DND-41 (cell line): ENCODE measurements around the gene TEX9.

Source experiments
- ATAC-seq: fragments of 200-7000 bp; cut with Tn5 transposase; 3 replicates; pipeline ENCODE4 v1.9.1; 2021; ENCODE audit warnings: low read depth; ENCODE audit not compliant: insufficient read depth
- DNase-seq: peaks from one replicate; pipeline ENCODE4 v3.0.0-alpha.2; 2020
- H2AFZ ChIP-seq: 2 replicates; pipeline ENCODE4 v1.6.0; 2012; ENCODE audit warnings: low read depth, low read length
- H3K27ac ChIP-seq: 2 replicates; pipeline ENCODE4 v1.5.1; 2012; ENCODE audit warnings: low read length, inconsistent platforms
- H3K27me3 ChIP-seq: fragments of 200-600 bp; sonication (generic); 2 replicates; pipeline ENCODE4 v1.6.0; 2012; ENCODE audit warnings: low read length, mild to moderate bottlenecking, inconsistent platforms; ENCODE audit not compliant: insufficient read depth, poor library complexity
- H3K36me3 ChIP-seq: 2 replicates; pipeline ENCODE4 v1.5.1; 2012; ENCODE audit warnings: low read length, inconsistent platforms; ENCODE audit not compliant: insufficient read depth
- H3K4me1 ChIP-seq: 2 replicates; pipeline ENCODE4 v1.5.1; 2012; ENCODE audit warnings: mild to moderate bottlenecking, low read length; ENCODE audit not compliant: insufficient read depth
- H3K4me2 ChIP-seq: 2 replicates; pipeline ENCODE4 v1.6.0; 2012; ENCODE audit warnings: mild to moderate bottlenecking, moderate library complexity, low read length, inconsistent platforms; ENCODE audit not compliant: insufficient read depth
- H3K4me3 ChIP-seq, 2 experiments: fragments of 200-600 bp in 1 of 2; shearing (Covaris generic) in 1 of 2; 2 replicates each; pipeline ENCODE4 v1.5.1; 2012 to 2016; ENCODE audit warnings: inconsistent platforms in 2 of 2, low read length in 2 of 2, mild to moderate bottlenecking in 2 of 2, low read depth in 1 of 2, moderate library complexity in 1 of 2
- H3K79me2 ChIP-seq: 2 replicates; pipeline ENCODE4 v1.6.0; 2012; ENCODE audit warnings: low read length, inconsistent platforms; ENCODE audit not compliant: insufficient read depth
- H3K9ac ChIP-seq: 2 replicates; pipeline ENCODE4 v1.6.0; 2012; ENCODE audit warnings: low read depth, mild to moderate bottlenecking, inconsistent platforms, low read length, moderate library complexity
- H3K9me3 ChIP-seq: 2 replicates; pipeline ENCODE4 v1.5.1; 2012; ENCODE audit warnings: low read length, moderate library complexity, mild to moderate bottlenecking, inconsistent platforms; ENCODE audit not compliant: insufficient read depth, severe bottlenecking
- H4K20me1 ChIP-seq: 2 replicates; pipeline ENCODE4 v1.6.0; 2012; ENCODE audit warnings: low read length; ENCODE audit not compliant: insufficient read depth
- EZH2 ChIP-seq: IDR thresholded peaks from 3 replicates; pipeline ENCODE4 v1.6.1; 2012; ENCODE audit warnings: borderline replicate concordance, low read depth, mild to moderate bottlenecking, moderate library complexity, low read length, inconsistent platforms; ENCODE audit not compliant: severe bottlenecking
- TF ChIP-seq, protein P1 (sequence below): IDR thresholded peaks from 2 replicates; pipeline ENCODE4 v1.5.1; 2012; ENCODE audit warnings: borderline replicate concordance, low read length, moderate library complexity, mild to moderate bottlenecking; ENCODE audit not compliant: poor library complexity, severe bottlenecking; ENCODE audit errors: extremely low read depth

TEX9 gene

DNA sequence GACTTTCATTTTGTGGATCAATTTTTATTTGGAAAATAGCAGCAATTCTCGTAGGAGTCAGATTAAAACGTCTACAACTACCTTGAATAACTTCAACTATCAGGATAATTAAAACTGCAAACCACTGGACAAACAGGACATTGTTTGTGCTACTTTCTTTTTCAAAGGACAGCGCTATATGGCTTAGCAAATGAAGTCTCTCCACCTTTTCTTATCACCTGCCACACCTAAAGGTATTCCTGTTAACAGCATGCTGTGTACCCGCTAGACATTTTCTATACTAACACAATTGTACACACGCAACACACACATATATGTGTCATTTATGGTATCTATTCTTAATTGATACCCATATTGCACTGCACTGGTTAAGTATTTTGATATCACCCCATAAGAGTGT is 80.5 kb downstream of the TEX9 start:
- H3K79me2 ChIP-seq, result no peaks in the 10 kb centered on the region

DNA sequence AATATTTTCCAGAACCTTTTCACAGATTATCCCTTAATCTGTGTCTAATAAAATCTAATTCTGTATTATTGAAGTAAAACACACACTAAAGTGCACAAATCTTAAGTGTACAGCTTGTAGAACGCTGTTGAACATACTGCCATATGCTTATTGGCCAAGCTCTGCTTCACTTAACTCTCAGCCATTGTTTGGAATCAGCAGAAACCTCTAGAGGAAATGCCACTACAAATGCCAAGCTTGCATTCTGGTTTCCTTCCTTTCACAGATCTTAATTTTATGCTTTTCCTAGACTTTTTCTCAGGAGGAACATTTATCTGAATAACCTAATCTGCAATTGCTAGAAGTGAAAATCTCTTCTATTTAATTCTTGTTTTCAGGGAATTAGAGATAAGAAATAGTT is 89.6 kb downstream of the TEX9 start:
- no peak for ATAC-seq
- H3K27me3 ChIP-seq, result no peaks in the 10 kb centered on the region
- H2AFZ ChIP-seq, result no peak overlapping the region
- no peak for DNase-seq
- no peaks in the 10 kb centered on the region for H3K79me2 ChIP-seq
- H3K9me3 ChIP-seq, result no peaks in the 10 kb centered on the region
- no peaks in the 10 kb centered on the region for H4K20me1 ChIP-seq
- H3K36me3 ChIP-seq, result peaks cover 35% of the 10 kb centered on the region; the same call in 1 of the 2 replicates
- TF ChIP-seq, protein P1, sequence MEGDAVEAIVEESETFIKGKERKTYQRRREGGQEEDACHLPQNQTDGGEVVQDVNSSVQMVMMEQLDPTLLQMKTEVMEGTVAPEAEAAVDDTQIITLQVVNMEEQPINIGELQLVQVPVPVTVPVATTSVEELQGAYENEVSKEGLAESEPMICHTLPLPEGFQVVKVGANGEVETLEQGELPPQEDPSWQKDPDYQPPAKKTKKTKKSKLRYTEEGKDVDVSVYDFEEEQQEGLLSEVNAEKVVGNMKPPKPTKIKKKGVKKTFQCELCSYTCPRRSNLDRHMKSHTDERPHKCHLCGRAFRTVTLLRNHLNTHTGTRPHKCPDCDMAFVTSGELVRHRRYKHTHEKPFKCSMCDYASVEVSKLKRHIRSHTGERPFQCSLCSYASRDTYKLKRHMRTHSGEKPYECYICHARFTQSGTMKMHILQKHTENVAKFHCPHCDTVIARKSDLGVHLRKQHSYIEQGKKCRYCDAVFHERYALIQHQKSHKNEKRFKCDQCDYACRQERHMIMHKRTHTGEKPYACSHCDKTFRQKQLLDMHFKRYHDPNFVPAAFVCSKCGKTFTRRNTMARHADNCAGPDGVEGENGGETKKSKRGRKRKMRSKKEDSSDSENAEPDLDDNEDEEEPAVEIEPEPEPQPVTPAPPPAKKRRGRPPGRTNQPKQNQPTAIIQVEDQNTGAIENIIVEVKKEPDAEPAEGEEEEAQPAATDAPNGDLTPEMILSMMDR, result no peak
- TF ChIP-seq EZH2, result no peak
- H3K4me2 ChIP-seq, result no peak overlapping the region
- H3K9ac ChIP-seq, result no peak overlapping the region
- H3K27ac ChIP-seq, result no peak overlapping the region
- no peaks in the 10 kb centered on the region for H3K4me1 ChIP-seq
- no peak overlapping the region for H3K4me3 ChIP-seq

More for the DNA sequence above, 80.5 kb downstream of the TEX9 start:
- Histone ChIP-seq H4K20me1 (no peaks in the 10 kb centered on the region), H3K4me1 (no peaks in the 10 kb centered on the region), H3K4me2 (no peak overlapping the region), H3K4me3 (no peak overlapping the region), H3K36me3 (peaks cover 38% of the 10 kb centered on the region; the same call in 1 of the 2 replicates), H3K9me3 (no peaks in the 10 kb centered on the region), H2AFZ (no peak overlapping the region), H3K27ac (no peak overlapping the region), H3K27me3 (no peaks in the 10 kb centered on the region), H3K9ac (no peak overlapping the region)
- TF ChIP-seq, protein P1, result no peak
- no peak for ATAC-seq
- no peak for DNase-seq

DNA sequence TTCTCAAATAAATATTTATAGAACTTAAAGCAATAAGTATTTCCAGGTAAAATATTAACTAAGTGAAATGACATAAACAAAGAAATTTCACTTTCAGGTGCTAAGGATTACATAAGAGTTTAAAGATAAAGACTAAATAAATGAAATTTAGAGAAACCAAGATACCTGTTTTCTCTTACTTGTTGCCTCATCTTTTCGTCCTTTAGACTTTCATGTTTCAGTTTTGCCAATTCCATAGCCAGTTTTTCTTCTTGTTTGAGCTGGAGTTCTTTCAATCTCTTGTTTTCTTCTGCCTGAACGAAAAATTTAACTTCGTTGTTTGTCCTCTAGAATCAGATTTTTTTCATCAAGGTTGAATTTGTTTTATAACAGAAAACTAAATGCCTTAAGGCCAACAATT is 91.0 kb downstream of the TEX9 start:
- no peak for ATAC-seq
- H3K27ac ChIP-seq, result no peak overlapping the region
- H2AFZ ChIP-seq, result no peak overlapping the region
- peaks cover 8% of the 10 kb centered on the region; the same call in 1 of the 2 replicates for H3K79me2 ChIP-seq
- peaks cover 36% of the 10 kb centered on the region; the same call in 1 of the 2 replicates for H3K36me3 ChIP-seq
- H3K4me3 ChIP-seq, result no peak overlapping the region
- H3K4me1 ChIP-seq, result no peaks in the 10 kb centered on the region
- no peaks in the 10 kb centered on the region for H3K27me3 ChIP-seq
- no peak overlapping the region for H3K4me2 ChIP-seq
- H3K9ac ChIP-seq, result no peak overlapping the region
- TF ChIP-seq, protein P1, result no peak
- TF ChIP-seq EZH2, result no peak
- no peaks in the 10 kb centered on the region for H3K9me3 ChIP-seq
- DNase-seq, result no peak
- H4K20me1 ChIP-seq, result no peaks in the 10 kb centered on the region

DNA sequence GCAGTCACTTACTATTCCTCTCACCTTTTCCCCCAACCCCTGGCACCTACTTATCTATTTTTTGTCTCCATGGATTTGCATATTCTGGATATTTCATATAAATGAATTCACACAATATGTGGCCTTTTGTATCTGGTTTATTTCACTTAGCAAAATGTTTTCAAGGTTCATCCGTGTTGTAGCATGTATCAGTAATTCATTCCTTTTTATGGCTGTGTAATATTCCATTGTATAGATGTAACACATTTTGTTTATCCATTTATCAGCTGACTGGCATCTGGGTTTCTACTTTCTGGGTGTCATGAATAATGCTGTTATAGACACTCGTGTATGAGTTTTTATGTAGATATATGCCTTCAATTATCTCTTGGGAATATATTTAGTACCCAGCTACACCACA is 93.9 kb downstream of the TEX9 start:
- H3K36me3 ChIP-seq, result peaks cover 31% of the 10 kb centered on the region; the same call in 1 of the 2 replicates
- peaks cover 25% of the 10 kb centered on the region for H3K4me1 ChIP-seq
- DNase-seq (no peak), ATAC-seq (no peak)
- H3K9me3 ChIP-seq, result no peaks in the 10 kb centered on the region
- TF ChIP-seq, protein P1, result no peak
- no peak for TF ChIP-seq EZH2
- H3K27ac ChIP-seq, result no peak overlapping the region
- H3K79me2 ChIP-seq, result peaks cover 20% of the 10 kb centered on the region
- H3K4me2 ChIP-seq, result no peak overlapping the region
- H3K9ac ChIP-seq, result no peak overlapping the region
- H3K27me3 ChIP-seq, result no peaks in the 10 kb centered on the region
- H3K4me3 ChIP-seq, result no peak overlapping the region
- no peaks in the 10 kb centered on the region for H4K20me1 ChIP-seq
- H2AFZ ChIP-seq, result no peak overlapping the region
